Liver (tissue), 3 donors: ENCODE data around the gene LSM3.

Source experiments
- EGR1 ChIP-seq, 2 donors: IDR thresholded peaks; 2 replicates each; pipeline ENCODE4 v1.6.1; 2016 to 2018; ENCODE audit warnings: antibody characterized with exemption in 2 of 2, low read depth in 2 of 2
- FOXA1 ChIP-seq: IDR thresholded peaks from 2 replicates; pipeline ENCODE4 v1.6.1; 2016; ENCODE audit warnings: antibody characterized with exemption
- JUND ChIP-seq, 2 donors: IDR thresholded peaks; 2 replicates each; pipeline ENCODE4 v1.6.1; 2016; ENCODE audit warnings: antibody characterized with exemption in 2 of 2
- RAD21 ChIP-seq, 2 donors: IDR thresholded peaks; 2 replicates each; pipeline ENCODE4 v1.6.1; 2016; ENCODE audit warnings: antibody characterized with exemption in 2 of 2, mild to moderate bottlenecking in 2 of 2
- RXRA ChIP-seq, 2 donors: IDR thresholded peaks; 2 replicates each; pipeline ENCODE4 v1.6.1; 2017 to 2018; ENCODE audit warnings: antibody characterized with exemption in 2 of 2, mild to moderate bottlenecking in 1 of 2
- SP1 ChIP-seq: IDR thresholded peaks from 2 replicates; pipeline ENCODE4 v1.6.1; 2018; ENCODE audit warnings: antibody characterized with exemption, mild to moderate bottlenecking
- TAF1 ChIP-seq: conservative IDR thresholded peaks from 2 replicates; pipeline ENCODE4 v1.6.1; 2016; ENCODE audit warnings: antibody characterized with exemption, mild to moderate bottlenecking
- TF ChIP-seq, protein P1 (sequence below): fragments of 150-350 bp; IDR thresholded peaks from 2 replicates; pipeline ENCODE4 v1.5.1; 2017; ENCODE audit warnings: improper control_type of control experiment, low read depth, low read length; ENCODE audit not compliant: missing input control
- TF ChIP-seq, protein P2 (sequence below): IDR thresholded peaks from 2 replicates; pipeline ENCODE4 v1.6.1; 2016; ENCODE audit warnings: antibody characterized with exemption, mild to moderate bottlenecking
- TF ChIP-seq, protein P3 (sequence below): IDR thresholded peaks from 2 replicates; pipeline ENCODE4 v1.6.1; 2016; ENCODE audit warnings: antibody characterized with exemption
- TF ChIP-seq, protein P4 (sequence below): IDR thresholded peaks from 2 replicates; pipeline ENCODE4 v1.6.1; 2016; ENCODE audit warnings: antibody characterized with exemption
- donor health status: healthy.
- donor health status: healthy.

- TF ChIP-seq, protein P1, sequence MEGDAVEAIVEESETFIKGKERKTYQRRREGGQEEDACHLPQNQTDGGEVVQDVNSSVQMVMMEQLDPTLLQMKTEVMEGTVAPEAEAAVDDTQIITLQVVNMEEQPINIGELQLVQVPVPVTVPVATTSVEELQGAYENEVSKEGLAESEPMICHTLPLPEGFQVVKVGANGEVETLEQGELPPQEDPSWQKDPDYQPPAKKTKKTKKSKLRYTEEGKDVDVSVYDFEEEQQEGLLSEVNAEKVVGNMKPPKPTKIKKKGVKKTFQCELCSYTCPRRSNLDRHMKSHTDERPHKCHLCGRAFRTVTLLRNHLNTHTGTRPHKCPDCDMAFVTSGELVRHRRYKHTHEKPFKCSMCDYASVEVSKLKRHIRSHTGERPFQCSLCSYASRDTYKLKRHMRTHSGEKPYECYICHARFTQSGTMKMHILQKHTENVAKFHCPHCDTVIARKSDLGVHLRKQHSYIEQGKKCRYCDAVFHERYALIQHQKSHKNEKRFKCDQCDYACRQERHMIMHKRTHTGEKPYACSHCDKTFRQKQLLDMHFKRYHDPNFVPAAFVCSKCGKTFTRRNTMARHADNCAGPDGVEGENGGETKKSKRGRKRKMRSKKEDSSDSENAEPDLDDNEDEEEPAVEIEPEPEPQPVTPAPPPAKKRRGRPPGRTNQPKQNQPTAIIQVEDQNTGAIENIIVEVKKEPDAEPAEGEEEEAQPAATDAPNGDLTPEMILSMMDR = no peak
- TF ChIP-seq RAD21 (IDR thresholded peaks at IDR 0.05) = no peak
- TF ChIP-seq EGR1 (IDR thresholded peaks at IDR 0.05; ENCODE audit: low read depth in 2 of 2) = no peak
- no peak for TF ChIP-seq TAF1
- TF ChIP-seq, protein P2, sequence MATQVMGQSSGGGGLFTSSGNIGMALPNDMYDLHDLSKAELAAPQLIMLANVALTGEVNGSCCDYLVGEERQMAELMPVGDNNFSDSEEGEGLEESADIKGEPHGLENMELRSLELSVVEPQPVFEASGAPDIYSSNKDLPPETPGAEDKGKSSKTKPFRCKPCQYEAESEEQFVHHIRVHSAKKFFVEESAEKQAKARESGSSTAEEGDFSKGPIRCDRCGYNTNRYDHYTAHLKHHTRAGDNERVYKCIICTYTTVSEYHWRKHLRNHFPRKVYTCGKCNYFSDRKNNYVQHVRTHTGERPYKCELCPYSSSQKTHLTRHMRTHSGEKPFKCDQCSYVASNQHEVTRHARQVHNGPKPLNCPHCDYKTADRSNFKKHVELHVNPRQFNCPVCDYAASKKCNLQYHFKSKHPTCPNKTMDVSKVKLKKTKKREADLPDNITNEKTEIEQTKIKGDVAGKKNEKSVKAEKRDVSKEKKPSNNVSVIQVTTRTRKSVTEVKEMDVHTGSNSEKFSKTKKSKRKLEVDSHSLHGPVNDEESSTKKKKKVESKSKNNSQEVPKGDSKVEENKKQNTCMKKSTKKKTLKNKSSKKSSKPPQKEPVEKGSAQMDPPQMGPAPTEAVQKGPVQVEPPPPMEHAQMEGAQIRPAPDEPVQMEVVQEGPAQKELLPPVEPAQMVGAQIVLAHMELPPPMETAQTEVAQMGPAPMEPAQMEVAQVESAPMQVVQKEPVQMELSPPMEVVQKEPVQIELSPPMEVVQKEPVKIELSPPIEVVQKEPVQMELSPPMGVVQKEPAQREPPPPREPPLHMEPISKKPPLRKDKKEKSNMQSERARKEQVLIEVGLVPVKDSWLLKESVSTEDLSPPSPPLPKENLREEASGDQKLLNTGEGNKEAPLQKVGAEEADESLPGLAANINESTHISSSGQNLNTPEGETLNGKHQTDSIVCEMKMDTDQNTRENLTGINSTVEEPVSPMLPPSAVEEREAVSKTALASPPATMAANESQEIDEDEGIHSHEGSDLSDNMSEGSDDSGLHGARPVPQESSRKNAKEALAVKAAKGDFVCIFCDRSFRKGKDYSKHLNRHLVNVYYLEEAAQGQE = no peak
- TF ChIP-seq, protein P3, sequence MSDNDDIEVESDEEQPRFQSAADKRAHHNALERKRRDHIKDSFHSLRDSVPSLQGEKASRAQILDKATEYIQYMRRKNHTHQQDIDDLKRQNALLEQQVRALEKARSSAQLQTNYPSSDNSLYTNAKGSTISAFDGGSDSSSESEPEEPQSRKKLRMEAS = no peak
- no peak for TF ChIP-seq SP1
- TF ChIP-seq RXRA (IDR thresholded peaks at IDR 0.05) = no peak
- TF ChIP-seq JUND (IDR thresholded peaks at IDR 0.05) = no peak
- TF ChIP-seq, protein P4, sequence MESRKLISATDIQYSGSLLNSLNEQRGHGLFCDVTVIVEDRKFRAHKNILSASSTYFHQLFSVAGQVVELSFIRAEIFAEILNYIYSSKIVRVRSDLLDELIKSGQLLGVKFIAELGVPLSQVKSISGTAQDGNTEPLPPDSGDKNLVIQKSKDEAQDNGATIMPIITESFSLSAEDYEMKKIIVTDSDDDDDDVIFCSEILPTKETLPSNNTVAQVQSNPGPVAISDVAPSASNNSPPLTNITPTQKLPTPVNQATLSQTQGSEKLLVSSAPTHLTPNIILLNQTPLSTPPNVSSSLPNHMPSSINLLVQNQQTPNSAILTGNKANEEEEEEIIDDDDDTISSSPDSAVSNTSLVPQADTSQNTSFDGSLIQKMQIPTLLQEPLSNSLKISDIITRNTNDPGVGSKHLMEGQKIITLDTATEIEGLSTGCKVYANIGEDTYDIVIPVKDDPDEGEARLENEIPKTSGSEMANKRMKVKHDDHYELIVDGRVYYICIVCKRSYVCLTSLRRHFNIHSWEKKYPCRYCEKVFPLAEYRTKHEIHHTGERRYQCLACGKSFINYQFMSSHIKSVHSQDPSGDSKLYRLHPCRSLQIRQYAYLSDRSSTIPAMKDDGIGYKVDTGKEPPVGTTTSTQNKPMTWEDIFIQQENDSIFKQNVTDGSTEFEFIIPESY = no peak
- no peak for TF ChIP-seq FOXA1
Measured at GRCh38 chr3:14245822-14246221, 67.2 kb downstream of the LSM3 start.
